Activated CD8-positive, alpha-beta memory T cell treated with anti-CD3 and anti-CD28 coated beads for 36 hours (primary cell): ENCODE data around the gene EDNRA. TPM values are rescaled to one million over a fixed set of nuclear protein-coding genes. Genes with fewer than 3 reads are reported as not detected.

Source experiments
- CTCF ChIA-PET: fragments of 350-600 bp; sonication (Branson Sonifier 250); formaldehyde crosslinking; loops from one replicate; lab custom pipeline; 2021; ENCODE audit warnings: antibody characterized with exemption; lab: Charles Lee
- POLR2A ChIA-PET: fragments of 350-600 bp; sonication (Branson Sonifier 250); formaldehyde crosslinking; loops from one replicate; lab custom pipeline; 2021; ENCODE audit warnings: antibody characterized with exemption; lab: Charles Lee
- total RNA-seq, 2 experiments: library from RNA; stranded (reverse); gene quantifications; one replicate each; pipeline ENCODE4 v1.2.3, GENCODE V29; 2021

EDNRA gene
- total RNA-seq, 2 experiments from 2014 or later = not detected

DNA sequence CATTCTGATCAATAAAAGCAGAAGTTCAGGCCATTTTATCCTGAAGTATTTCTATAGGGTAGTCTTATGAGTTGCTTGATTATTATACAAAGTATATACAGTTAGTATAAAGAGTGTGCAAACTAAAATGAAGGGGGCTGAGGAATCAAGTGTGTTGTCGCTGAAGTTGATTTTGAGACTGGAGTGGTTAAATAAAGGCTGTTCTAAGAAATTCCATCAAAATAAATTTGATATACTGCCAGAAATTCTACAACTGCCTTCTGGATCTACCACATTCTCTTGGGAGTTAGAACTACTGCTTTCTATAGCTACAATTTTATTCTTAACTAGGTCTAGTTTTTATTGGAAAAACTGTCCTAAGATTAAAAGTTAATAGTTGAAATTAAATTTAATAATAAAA is 12.4 kb downstream of the EDNRA start:
- POLR2A ChIA-PET = no interaction called here
- CTCF ChIA-PET = no interaction called here

DNA sequence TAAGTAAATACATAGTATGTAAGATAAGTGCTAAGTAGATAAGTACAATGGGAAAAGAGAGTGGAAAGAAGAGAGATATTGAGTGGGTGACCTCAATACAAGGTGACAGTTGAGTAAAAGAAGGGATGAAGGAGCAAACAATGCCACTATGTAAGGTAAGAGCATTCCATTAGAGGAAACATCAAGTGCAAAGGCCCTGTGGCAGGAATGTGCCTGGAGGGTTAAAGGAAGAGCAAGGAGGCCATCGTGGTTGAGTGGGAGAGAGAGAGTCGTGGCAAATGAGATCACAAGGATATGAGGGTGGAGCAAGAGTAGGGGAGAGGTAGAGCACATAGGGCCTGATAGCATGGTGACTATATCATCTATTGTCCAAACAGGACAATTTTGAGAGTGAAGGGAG is 13.4 kb downstream of the EDNRA start:
- ChIA-PET POLR2A (no interaction called here), CTCF (no interaction called here)

DNA sequence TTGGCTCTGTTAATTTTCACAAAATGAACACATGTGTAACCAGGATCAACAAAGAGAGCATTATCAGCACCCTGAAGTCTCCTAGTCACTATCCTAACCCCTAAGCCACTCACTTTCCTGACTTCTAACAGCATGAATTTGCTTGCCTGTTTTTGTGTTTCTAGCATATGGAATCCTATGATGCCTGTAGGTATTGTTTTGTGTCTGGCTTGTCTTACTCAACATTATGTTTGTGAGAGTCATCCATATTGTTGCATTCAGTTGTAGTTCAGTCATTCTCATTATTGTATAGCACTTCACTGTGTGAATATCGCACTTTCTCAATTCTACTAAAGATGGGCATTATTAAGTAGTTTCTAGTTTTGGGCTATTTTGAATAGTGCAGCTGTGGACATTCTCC is 15.6 kb downstream of the EDNRA start:
- ChIA-PET POLR2A (no interaction called here), CTCF (interaction anchor here (0.7 kb wide), 1 partner anchor 20 kb away, joined by 3 read pairs; no protein-coding TSS in a partner anchor)

DNA sequence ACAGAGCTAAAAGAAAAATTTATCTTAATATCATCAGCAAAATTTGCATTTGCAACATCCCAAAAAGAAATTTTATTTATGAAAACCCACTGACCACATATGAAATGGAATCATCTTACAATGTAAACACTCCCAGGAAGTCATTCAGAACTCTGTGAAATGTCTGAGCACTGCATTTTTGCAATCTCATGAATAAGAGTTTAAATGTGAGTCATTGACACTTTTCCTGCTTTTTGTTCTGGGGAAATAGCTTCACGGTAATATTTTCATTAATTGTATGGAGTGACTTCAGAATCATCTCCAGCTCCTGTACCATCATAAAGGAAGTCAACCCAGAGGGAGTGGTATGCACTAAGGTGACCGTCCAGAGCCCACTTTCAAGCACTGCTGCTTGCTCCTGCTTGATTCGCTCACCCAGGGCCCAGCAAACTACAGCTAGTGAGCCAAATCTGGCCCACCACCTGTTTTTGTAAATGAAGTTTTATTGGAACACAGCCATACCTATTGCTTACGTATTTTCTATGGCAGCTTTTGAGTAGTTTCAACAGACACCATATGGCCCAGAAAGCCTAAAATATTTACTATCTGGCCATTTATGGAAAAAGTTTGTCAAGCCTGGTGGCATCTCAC is 17.2 kb downstream of the EDNRA start:
- ChIA-PET CTCF (interaction anchor here (0.5 to 1.1 kb wide), 2 partner anchors 20 to 43 kb away, joined by 3 to 4 read pairs; no protein-coding TSS in a partner anchor), POLR2A (no interaction called here)

DNA sequence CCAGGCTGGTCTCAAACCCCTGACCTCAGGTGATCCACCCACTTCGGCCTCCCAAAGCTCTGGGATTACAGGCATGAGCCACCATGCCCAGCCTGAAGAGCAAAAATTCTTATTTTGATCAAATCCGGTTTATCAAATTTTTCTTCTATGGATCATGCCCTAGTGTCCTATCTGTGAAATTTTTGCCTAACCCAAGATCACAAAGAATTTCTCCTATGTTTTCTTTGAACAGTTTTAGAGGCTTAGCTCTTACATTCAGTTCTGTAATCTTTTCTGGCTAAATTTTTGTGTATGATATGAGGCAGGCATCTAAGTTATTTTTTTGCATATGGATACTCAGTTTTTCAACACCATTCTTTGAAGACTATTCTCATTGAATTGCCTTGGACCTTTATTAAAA is 27.4 kb downstream of the EDNRA start:
- CTCF ChIA-PET = no interaction called here
- POLR2A ChIA-PET = no interaction called here

DNA sequence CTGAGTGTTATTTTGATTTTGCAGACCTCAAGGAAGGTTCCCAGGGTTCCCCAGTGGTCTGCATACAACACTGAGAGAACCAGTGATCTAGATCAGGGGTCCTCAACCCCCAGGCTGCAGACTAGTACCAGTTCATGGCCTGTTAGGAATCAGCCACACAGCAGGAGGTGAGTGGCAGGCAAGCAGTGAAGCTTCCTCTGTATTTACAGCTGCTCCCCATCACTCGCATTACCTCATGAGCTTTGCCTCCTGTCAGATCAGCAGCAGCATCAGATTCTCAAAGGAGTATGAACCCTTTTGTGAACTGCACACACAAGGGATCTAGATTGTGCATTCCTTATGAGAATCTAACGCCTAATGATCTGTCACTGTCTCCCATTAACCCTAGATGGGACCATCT is 28.5 kb downstream of the EDNRA start:
- ChIA-PET CTCF (no interaction called here), POLR2A (no interaction called here)

DNA sequence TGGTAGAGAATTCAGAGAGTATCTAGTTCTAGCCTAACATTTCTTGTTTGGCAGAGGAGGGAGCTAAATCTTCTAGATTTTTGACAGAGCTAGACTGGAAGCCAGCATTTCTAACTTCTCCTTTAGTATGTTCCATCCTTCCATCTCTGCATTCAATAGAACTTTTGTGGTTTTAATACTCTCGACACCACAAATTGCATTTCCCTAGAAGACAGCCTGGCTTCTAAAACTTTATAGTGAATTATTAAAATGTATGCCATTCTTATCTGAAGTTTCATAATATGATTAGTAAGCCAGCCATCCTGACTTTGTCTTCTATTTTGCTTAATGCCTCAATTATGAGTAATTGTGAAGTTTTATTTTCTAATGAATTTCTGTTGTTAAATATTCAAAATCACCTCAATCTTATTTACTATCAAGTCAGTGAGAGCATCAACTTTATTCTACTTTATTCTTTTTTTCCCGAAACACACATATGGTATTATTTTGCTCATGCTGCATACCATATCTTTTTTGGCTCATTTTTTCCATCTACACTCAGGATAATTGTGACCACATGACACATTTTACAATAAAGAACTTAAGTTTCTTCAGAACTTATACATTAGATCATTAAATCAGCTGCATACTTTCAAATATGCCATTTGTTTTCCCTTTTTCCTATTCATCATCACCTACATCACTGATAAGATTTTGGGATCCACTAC is 30.2 kb downstream of the EDNRA start:
- ChIA-PET CTCF (interaction anchor here (1.0 kb wide), 1 partner anchor 79 kb away, joined by 3 read pairs; no protein-coding TSS in a partner anchor), POLR2A (no interaction called here)

DNA sequence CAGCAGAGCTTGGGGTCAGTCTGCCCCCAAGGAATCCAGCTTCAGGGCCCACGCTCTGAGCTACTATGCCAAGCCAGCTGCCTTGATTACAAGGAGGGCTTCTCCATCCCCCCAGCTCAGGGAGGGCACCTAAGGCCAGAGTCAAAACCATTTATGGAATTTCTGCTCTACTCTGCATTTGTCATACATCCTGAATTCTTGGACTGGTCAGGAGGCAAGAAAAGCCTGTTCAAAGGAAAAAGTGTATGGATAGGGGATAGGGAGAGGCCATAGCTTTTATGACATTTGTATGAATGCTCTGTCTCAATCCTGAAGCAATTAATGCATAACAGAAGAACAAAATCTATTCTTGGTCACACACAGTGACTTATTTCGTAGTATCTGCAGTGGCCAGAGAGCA is 32.2 kb downstream of the EDNRA start:
- ChIA-PET CTCF (no interaction called here), POLR2A (no interaction called here)

DNA sequence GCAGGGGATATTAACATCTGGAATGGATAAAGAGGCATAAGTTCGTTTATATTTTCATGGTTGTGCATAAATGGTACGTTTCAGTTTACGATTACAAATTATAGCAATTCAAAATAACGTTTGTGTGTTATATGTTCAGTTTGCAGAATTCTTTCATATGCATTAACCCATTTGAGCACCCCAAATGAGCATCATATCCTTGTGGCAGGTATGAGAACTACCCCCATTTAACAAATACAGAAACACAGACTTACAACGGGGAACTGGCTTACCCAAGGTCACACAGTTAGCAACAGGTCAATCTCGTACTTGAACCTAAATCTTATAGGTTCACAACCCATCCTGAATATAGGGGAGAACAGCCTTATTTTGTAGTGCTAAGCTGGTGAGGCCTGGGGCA is 33.1 kb downstream of the EDNRA start:
- ChIA-PET POLR2A (no interaction called here), CTCF (no interaction called here)

DNA sequence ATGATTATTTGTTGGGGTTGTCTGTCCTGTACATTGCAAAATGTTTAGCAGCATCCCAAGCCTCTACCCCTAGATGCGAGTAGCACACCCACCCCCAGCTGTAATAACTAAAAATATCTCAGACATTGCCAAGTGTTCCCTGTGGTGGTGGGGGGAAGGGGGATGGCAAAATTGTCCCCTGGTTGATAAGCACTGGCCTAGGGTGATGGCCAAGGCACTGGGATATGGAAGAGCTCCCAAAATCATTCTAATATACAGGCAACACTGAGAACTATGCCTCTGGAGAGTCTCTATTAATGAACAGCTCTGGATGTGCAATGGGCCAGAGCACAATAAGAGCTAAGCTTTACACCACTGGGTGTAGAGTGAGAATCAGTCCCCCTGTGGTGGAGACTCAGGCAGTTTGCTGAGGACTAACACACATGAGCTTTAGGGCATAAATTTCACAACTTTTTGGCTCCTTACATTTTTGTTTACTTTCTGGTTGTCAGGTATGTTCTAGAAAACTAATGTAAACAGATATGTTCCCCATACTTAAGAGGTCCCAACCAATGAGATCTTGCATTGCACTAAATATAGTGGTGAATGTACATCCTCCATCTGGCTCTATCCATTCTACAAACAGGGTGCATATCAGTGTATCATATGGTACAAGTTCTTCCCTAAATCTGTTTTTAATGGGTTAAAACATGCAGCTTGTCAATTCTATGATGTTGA is 34.5 kb downstream of the EDNRA start:
- ChIA-PET POLR2A (no interaction called here), CTCF (interaction anchor here (1.5 kb wide), 1 partner anchor 351 kb away, joined by 4 read pairs; no protein-coding TSS in a partner anchor)

DNA sequence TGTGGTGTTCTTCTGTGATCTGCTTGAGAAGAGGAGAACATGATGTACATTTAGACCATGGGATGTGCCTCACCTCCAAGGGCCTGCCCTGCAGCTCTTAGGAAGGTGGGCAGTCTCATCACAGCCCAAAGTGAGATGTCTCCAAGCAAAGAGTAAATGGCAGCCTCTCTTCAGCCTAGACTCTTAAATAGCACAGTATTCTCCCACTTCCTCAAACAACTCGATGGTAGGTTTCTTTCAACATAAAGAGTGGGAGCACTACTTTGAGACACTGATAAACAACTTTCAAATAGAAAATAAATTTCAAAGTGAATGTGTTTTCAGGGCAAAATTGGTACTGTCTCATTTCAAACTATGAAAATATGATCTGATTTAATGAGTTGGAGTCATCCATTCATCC is 35.2 kb downstream of the EDNRA start:
- CTCF ChIA-PET = interaction anchor here (1.5 kb wide), 1 partner anchor 351 kb away, joined by 4 read pairs; no protein-coding TSS in a partner anchor
- POLR2A ChIA-PET = no interaction called here

DNA sequence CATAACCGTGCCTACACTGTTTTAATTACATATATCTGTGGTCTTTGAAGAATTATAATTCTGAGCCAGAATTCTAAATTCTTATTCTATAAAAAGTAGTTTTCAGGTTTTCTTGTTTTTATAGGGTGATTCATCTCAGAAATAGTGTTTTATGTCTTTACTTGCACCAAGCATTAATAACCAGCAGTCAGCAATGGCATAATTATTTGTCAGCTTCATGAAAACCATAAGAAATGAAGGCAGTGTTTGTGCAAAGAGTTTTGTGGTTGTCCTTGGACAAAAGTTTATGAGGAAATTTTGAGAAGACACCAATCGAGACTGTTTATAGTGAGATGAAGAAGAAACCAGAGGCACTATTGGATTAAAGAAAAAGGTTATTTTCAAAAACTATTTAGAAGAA is 37.2 kb downstream of the EDNRA start:
- POLR2A ChIA-PET = no interaction called here
- CTCF ChIA-PET = interaction anchor here (0.6 to 1.8 kb wide), 9 partner anchors 12 to 166 kb away, joined by 3 to 6 read pairs (median 4); partner anchors contain the start of gene PRMT9

DNA sequence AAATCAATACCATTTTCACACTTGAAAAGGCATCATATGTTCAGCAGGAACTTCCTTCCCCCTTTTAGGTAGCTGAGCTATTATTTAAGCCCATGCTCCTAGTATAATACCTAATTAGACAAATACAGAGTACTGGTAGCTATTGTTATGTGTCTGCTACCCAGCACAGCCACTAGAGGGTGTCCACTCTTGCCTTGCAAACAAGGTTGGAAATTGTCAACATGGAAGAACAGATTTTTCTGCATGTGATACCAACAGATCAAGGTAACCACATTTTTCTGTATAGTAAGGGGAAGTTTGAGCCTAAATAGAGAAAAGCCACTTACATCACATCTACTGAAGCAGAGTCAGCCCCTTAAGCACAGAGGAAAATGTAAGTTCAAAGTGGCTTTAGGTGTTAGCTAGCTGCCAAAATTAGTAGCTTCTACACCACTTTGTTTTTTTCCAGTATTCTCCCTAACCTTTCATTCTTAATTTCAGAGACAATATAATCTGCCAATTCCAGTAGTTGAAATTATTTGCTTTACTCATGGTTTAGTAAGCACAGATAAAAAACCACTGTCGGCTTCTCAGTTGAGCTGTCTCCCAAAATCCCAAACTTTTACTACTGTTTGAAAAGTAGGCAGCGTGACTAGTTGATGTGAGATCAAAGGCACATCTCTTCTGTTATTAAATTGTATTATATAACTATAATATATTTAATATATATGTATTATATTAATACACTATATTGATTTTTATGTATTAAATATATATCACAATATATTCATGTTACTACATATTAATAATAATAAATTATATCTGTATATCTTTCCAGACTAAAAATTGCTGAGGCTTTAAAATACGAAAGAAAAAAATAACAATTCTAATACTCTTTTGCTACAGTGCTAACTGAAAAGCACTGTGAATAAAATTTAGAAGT is 38.2 kb downstream of the EDNRA start:
- ChIA-PET CTCF (interaction anchor here (0.6 to 1.8 kb wide), 11 partner anchors 13 to 573 kb away, joined by 3 to 6 read pairs (median 3); partner anchors contain the start of genes PRMT9 and TMEM184C), POLR2A (no interaction called here)

DNA sequence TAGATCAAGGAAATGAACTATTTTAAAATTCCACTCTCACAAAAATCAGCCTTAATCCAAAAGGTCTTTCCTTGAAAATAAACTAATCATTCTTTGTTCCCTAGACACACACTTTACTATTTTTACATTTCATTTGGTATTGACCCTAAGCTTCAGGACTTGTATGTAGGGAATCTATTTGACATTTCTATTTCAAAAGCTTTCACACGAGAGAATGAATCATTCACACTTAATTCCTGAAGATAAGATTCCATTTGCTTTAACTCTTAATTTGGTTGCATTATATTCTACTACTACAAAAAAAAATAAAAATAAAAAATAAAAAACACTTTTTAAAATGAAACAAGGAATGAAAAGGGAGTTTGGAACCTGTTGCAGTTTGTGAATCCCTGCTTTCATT is 43.7 kb downstream of the EDNRA start:
- POLR2A ChIA-PET = no interaction called here

DNA sequence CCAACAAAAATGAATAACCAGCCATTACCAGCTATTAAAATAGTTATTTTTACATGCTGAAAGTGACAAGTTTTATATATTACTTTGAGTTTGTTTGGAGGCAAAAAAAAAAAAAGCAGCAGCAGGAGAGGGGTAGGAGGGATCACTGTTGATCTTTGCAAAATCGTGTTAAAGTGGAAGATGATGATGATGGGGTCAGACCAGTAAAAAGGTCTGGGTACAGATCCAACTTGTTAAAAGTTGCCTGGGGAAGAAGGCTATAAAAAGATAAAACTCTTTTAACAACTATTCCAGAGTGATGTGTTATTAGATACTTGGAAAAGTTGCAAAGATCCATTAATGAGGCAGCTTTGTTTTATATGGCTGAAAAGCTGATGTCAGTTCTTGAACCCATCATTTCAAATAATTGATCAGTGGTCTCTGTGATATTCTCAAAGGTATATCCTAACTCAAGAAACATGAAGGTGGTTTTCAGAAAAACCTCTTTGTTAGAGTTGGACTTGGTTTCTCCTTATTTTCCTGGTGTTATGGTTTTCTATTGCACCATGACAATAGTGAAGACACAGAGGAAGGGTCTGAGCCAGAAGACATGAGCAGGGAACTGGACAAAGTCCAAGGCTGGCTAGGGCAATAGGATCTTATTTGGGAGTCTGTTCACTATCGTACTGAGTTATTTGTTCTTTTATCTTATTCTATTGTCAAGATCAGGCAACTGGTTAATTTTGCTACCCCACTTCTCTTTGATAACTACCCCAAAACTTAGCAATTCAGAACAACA is 44.8 kb downstream of the EDNRA start:
- CTCF ChIA-PET = interaction anchor here (1.3 kb wide), 1 partner anchor 64 kb away, joined by 3 read pairs; no protein-coding TSS in a partner anchor
- POLR2A ChIA-PET = no interaction called here

More for the DNA sequence above, 43.7 kb downstream of the EDNRA start:
- CTCF ChIA-PET = interaction anchor here (1.3 kb wide), 1 partner anchor 65 kb away, joined by 3 read pairs; no protein-coding TSS in a partner anchor

DNA sequence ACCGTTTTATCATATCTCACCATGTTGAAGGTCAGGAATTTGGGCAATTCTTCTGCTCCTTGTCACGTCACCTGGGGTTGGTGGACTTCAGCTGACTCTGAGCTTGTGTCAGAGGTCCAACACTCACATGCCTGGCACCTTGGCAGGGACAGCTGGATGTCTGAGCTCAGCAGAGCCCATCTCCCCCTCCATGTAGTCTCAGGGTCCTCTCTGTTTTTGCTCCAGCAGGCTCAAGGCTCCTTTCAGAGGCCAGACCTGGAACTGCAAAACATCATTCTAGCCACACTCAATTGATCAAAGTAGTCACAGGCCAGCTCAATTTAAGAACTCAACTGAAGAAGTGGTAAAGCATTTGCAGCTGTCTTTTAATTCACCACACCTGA is 45.4 kb downstream of the EDNRA start:
- ChIA-PET POLR2A (no interaction called here), CTCF (no interaction called here)

DNA sequence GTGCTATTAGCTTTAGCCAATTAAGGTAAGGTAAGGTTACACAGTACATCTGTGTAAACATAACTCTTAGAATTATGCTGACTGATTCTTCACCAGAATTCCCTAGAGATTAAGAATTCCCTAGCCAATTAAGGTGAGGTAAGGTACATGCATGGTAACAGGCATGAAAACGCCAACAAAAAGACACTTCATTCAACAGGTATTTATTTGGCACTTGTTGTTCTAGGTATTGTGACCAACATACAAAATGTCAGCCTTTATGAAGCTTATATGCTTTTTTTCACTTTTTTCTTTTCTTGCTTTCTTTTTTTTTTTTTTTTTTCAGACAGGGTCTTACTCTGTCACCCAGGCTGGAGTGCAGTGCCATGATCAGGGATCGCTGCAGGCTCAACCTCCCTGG is 47.2 kb downstream of the EDNRA start:
- ChIA-PET POLR2A (no interaction called here), CTCF (no interaction called here)

DNA sequence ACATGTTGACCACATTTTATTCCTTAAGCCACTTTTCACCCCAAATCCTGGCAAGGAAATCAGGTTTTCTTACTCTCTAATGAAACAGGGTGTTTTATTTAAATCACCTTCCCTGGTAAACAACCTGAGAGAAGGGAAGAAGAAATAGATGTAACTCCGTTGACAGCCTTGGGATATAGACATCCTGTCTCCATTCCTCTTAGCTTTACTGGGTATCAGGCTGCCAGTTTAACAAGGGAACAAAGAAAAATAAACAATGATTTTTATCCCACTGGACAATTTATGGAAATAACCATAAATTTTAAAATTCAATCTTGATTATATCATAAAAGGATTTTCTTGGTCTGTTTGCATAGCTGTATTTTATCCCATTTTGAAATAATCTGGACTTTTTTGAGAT is 49.2 kb downstream of the EDNRA start:
- POLR2A ChIA-PET = no interaction called here
- CTCF ChIA-PET = no interaction called here
